Skeletal muscle tissue (tissue), 4 donors: ENCODE data around the gene TRHDE. TPM values are rescaled to one million over a fixed set of nuclear protein-coding genes. Genes with fewer than 3 reads are reported as not detected.

Experiments used
- H3K27ac ChIP-seq: one replicate; pipeline ENCODE4 v1.7.0; 2013; ENCODE audit warnings: mild to moderate bottlenecking, low read depth, low read length, inconsistent platforms
- H3K27me3 ChIP-seq, 3 donors: one replicate each; pipeline ENCODE4 v1.7.0; 2013; ENCODE audit warnings: low read length in 3 of 3; ENCODE audit not compliant: control insufficient read depth in 3 of 3, insufficient read depth in 3 of 3
- H3K36me3 ChIP-seq, 3 donors: one replicate each; pipeline ENCODE4 v1.7.0; 2013; ENCODE audit warnings: low read length in 3 of 3; ENCODE audit not compliant: control insufficient read depth in 3 of 3, insufficient read depth in 3 of 3
- H3K4me1 ChIP-seq, 3 donors: one replicate each; pipeline ENCODE4 v1.7.0; 2013; ENCODE audit warnings: low read length in 3 of 3, mild to moderate bottlenecking in 3 of 3; ENCODE audit not compliant: control insufficient read depth in 3 of 3, insufficient read depth in 3 of 3
- H3K4me3 ChIP-seq, 3 donors: one replicate each; pipeline ENCODE4 v1.7.0; 2013; ENCODE audit warnings: low read length in 3 of 3
- H3K9ac ChIP-seq, 3 donors: one replicate each; pipeline ENCODE4 v1.7.0; 2013; ENCODE audit warnings: low read length in 3 of 3, mild to moderate bottlenecking in 3 of 3, moderate library complexity in 2 of 3, low read depth in 1 of 3
- H3K9me3 ChIP-seq, 3 donors: one replicate each; pipeline ENCODE4 v1.7.0; 2013; ENCODE audit warnings: low read length in 3 of 3; ENCODE audit not compliant: control insufficient read depth in 3 of 3
- total RNA-seq: library from RNA; depleted of rRNA; stranded (reverse); fragments of >200 nt; gene quantifications from one replicate; pipeline ENCODE4 v1.2.3, GENCODE V29; 2014
- donor health status: Osteomylitis.

Gene TRHDE
- total RNA-seq, 1 donor from 2014 or later, result 6.8 TPM

DNA sequence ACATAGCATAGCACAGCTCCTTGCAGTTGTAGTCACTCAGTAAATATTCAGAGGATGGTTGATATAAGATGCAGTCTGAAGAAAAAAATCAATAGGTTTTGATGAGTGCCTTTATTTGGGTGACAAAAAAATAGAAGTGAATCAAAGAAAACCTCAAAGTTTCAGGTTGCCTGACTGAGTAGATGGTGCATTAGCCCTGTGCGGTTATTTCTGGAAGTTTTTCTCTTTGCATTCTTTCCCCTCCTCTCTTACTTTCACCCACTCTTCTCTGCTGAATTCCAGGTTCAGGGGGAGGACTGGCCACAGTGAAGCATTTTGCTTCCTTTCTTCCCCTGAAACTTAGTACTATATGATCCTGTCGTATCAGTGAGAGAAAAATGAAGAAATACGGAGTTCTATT is 28.6 kb downstream of the TRHDE start:
- no peaks in the 10 kb centered on the region for H3K9me3 ChIP-seq
- no peaks in the 10 kb centered on the region for H3K4me1 ChIP-seq
- no peak overlapping the region for H3K9ac ChIP-seq
- no peaks in the 10 kb centered on the region for H3K27me3 ChIP-seq
- no peak overlapping the region for H3K4me3 ChIP-seq
- no peak overlapping the region for H3K27ac ChIP-seq
- H3K36me3 ChIP-seq, result no peaks in the 10 kb centered on the region

DNA sequence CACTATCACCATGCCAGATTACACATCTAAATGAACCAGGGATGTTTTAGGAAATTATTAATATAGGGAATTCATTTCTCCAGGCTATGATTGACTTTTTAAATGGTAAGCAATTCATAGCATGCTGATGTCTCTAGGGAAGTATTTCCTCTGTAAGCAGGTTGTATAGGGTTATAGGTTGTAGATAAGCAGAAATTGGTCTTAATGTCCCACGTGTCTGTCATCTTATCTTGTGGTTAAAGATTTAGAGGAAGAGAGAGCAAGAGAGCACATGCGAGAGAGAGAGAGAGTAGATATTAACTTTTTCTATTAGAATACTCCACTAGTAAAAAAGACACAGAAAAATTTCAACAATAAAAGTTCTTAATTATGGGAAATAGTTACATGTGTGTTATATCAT is 32.6 kb downstream of the TRHDE start:
- Histone ChIP-seq H3K9me3 (no peaks in the 10 kb centered on the region), H3K9ac (no peak overlapping the region), H3K27ac (no peak overlapping the region), H3K36me3 (no peaks in the 10 kb centered on the region), H3K4me1 (no peaks in the 10 kb centered on the region), H3K4me3 (no peak overlapping the region), H3K27me3 (no peaks in the 10 kb centered on the region)

DNA sequence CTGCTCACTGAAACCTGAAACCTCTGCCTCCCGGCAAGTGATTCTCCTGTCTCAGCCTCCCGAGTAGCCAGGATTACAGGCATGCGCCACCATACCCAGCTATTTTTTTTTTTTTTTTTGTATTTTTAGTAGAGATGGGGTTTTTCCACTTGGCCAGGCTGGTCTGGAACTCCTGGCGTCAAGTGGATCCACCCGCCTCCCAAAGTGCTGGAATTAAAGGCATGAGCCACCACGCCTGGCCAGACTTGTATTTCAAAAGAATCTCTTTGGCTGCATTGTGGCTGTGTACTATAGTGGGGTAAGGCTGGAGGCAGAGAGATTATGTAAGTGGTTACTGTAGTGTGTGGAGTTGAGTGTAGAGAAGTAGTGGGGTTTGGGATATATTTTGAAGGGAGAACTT is 35.1 kb downstream of the TRHDE start:
- Histone ChIP-seq H3K27ac (no peak overlapping the region), H3K4me1 (no peaks in the 10 kb centered on the region), H3K4me3 (no peak overlapping the region), H3K9me3 (no peaks in the 10 kb centered on the region), H3K9ac (no peak overlapping the region), H3K27me3 (no peaks in the 10 kb centered on the region), H3K36me3 (no peaks in the 10 kb centered on the region)

DNA sequence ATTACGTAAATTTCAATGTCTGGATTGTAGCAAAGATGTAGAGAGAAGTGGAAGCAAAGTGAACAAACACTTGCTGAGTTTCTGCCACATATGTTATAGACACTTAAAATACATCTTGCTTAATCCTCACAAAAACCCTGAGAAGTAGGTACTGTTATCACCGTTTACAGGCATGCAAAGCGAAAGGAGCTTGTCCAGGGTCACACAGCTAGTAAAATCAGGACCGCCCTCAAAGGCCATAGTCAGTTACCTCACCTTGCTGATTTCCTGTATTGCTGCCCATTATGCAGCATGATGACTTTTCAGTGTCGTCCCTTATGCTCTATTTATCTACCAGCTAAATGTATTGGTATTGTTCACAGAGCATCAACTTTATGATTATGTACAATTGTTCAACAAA is 39.8 kb downstream of the TRHDE start:
- H3K36me3 ChIP-seq, result no peaks in the 10 kb centered on the region
- H3K9ac ChIP-seq, result no peak overlapping the region
- H3K4me3 ChIP-seq, result no peak overlapping the region
- H3K4me1 ChIP-seq, result no peaks in the 10 kb centered on the region
- no peak overlapping the region for H3K27ac ChIP-seq
- H3K9me3 ChIP-seq, result no peaks in the 10 kb centered on the region
- no peaks in the 10 kb centered on the region for H3K27me3 ChIP-seq

DNA sequence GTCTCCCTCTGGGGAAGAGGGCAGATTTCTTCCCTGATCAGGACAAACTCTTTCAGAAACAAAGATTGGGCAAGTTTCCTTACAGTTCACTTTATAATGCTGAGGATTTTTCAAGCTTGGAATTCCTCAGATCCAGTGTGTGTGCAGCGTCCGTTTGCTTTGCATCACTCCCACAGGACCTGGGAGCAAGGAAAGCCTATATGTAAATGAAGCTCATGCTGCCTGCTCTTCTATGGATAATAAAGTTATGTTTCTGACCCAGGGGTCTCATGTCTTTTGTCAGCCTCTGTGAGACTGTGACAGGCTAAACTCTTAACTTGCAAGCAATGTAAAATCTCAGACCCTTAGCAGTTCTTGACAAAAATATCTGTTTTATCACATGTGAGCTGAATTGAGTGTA is 41.6 kb downstream of the TRHDE start:
- Histone ChIP-seq H3K9ac (no peak overlapping the region), H3K4me1 (no peaks in the 10 kb centered on the region), H3K27me3 (no peaks in the 10 kb centered on the region), H3K9me3 (no peaks in the 10 kb centered on the region), H3K36me3 (no peaks in the 10 kb centered on the region), H3K27ac (no peak overlapping the region), H3K4me3 (no peak overlapping the region)

DNA sequence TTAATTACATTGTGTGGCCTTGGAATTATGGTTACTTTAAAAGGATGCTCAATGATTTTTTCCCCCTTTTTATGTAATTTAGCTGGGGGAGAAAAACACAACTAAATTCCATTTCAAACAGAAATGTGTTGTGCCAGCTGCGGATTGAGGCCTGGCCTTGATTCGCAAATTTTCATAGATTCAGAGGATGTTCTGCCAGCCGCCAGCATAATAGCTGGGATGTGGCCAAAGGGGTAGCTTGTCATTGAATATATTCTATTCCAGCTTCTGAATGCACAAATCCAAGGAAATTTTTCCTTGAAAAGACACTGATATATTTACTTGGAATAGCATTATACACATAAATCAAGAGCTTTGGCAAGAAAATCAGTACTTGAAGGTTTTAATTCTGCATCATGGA is 43.7 kb downstream of the TRHDE start:
- H3K4me1 ChIP-seq, result no peaks in the 10 kb centered on the region
- H3K4me3 ChIP-seq, result no peak overlapping the region
- no peak overlapping the region for H3K9ac ChIP-seq
- no peaks in the 10 kb centered on the region for H3K9me3 ChIP-seq
- no peaks in the 10 kb centered on the region for H3K27me3 ChIP-seq
- no peaks in the 10 kb centered on the region for H3K36me3 ChIP-seq
- H3K27ac ChIP-seq, result no peak overlapping the region

DNA sequence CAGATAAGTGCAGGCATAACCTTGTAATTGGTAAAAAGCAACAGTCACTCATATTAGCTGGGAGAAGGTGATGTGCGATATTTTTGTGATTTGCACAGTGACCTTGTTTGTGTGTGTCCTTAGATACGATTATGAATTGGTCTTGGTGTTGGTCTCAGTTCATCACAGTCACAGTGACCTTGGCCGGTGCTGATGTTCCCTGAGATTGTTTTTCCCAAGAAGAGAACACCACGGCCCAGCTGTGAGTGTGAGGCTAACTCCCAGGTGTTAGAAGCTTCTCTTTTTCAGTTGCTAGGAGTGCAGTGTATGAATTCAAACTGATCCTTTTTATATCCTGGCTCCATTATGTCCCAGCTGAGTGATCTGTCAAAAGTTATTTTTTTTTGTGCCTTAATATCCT is 46.2 kb downstream of the TRHDE start:
- Histone ChIP-seq H3K4me1 (no peaks in the 10 kb centered on the region), H3K4me3 (no peak overlapping the region), H3K27ac (no peak overlapping the region), H3K9ac (no peak overlapping the region), H3K9me3 (no peaks in the 10 kb centered on the region), H3K27me3 (no peaks in the 10 kb centered on the region), H3K36me3 (no peaks in the 10 kb centered on the region)

DNA sequence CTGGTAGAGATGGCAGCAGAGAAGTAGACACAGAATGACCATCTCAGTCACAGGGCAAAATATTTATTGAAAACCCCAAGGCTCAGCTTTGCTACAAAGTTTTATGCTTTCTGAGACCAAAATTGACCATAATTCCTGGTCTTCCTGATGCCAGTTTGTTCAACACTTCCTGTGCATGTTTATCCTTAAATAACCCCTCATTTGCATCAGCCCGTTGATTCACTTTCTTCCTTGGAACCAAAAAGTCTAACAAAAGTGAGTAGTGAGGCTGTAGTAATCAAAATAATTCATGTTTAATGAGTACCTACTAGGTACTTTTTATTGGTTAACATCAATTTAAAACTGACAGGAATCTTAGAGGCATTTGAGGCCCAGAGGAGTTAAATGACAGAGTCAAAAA is 51.7 kb downstream of the TRHDE start:
- H3K4me3 ChIP-seq, result no peak overlapping the region
- no peaks in the 10 kb centered on the region for H3K36me3 ChIP-seq
- H3K27me3 ChIP-seq, result no peaks in the 10 kb centered on the region
- no peaks in the 10 kb centered on the region for H3K9me3 ChIP-seq
- no peak overlapping the region for H3K27ac ChIP-seq
- H3K9ac ChIP-seq, result no peak overlapping the region
- H3K4me1 ChIP-seq, result no peaks in the 10 kb centered on the region

DNA sequence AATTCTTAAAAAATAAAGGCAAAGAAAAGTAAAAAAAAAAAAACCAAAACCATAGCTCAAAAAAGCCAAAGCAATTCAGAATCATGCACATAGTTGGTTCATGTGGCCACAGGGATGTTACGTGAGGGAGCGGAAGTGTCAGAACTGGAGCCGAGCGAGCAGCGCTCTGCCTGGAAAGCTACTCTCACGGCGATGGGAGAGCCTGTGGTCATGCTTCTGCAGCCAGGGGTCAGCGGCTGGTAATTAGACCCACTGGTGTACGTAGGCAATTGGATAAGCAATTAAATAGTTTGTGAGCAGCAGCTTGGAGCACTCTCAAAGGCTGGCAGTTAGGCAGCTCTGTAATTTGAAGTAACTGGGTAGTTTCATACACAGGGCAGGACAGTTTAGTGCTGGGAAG is 58.1 kb downstream of the TRHDE start:
- H3K27ac ChIP-seq, result no peak overlapping the region
- peak overlapping the region in 1 of 3 donors; percentile 29 for H3K9ac ChIP-seq
- H3K36me3 ChIP-seq, result no peaks in the 10 kb centered on the region
- H3K9me3 ChIP-seq, result no peaks in the 10 kb centered on the region
- H3K27me3 ChIP-seq, result no peaks in the 10 kb centered on the region
- H3K4me3 ChIP-seq, result peak overlapping the region in 2 of 3 donors; percentile 11 to 52
- H3K4me1 ChIP-seq, result peaks cover 0 to 6% (median 5%) of the 10 kb centered on the region in 3 donors

DNA sequence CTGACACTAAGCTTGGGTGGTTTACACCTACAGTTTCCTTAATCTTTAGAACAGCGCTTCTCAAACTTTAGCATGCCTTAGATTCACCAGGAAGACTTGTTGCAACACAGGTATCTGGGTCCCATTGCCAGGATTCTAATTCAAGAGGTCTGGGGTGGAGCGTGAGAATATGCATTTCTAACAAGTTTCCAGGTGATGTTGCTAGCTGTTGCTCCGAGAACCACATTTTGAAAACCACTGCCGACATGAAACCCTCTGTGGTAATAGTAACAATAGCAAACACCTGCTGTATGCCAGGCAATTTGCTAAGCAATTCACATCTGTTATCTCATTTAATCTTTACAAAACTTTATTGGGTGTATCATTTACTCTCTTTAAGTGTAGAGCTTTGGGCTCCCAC is 58.6 kb downstream of the TRHDE start:
- no peak overlapping the region for H3K27ac ChIP-seq
- peaks cover 0 to 7% (median 6%) of the 10 kb centered on the region in 3 donors for H3K4me1 ChIP-seq
- no peaks in the 10 kb centered on the region for H3K27me3 ChIP-seq
- H3K9me3 ChIP-seq, result no peaks in the 10 kb centered on the region
- H3K9ac ChIP-seq, result peak overlapping the region in 1 of 3 donors; percentile 29
- no peaks in the 10 kb centered on the region for H3K36me3 ChIP-seq
- H3K4me3 ChIP-seq, result peak overlapping the region in 1 of 3 donors; percentile 52

DNA sequence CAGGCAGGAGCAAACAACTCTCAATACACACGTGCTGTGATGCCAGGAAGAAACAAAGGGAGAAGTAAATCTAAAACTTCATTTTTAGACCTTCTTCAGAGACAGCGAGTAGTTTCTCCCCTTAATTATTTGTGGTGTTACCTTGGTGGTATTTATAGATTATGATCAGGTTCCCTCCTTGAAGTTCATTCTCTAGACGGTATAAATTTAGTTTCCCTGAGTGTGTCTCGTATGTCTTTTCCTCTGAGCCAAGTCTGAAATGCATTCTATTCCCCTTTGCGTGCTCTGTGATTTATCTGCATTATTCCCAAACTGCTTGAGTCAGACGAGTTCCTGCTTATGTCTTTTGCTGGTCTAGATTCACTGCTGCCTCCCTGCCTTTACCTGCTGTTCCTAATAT is 65.2 kb downstream of the TRHDE start:
- Histone ChIP-seq H3K27ac (peak overlapping the region; percentile 68), H3K4me3 (peak overlapping the region; percentile 25 to 54 (median 40)), H3K9me3 (no peaks in the 10 kb centered on the region), H3K9ac (peak overlapping the region in 2 of 3 donors; percentile 23 to 25), H3K36me3 (no peaks in the 10 kb centered on the region), H3K4me1 (peaks cover 0 to 14% (median 5%) of the 10 kb centered on the region in 3 donors), H3K27me3 (no peaks in the 10 kb centered on the region)
